PC-3 (cell line): ENCODE data around the gene OGFRL1. TPM values are rescaled to one million over a fixed set of nuclear protein-coding genes. Genes with fewer than 3 reads are reported as not detected.

Experiments used
- ATAC-seq: fragments of 200-7000 bp; cut with Tn5 transposase; 2 replicates; pipeline ENCODE4 v1.9.1; 2020; ENCODE audit warnings: mild to moderate bottlenecking, moderate library complexity
- BruUV-seq: library from RNA; stranded (reverse); fragments of 400-500 nt; replicated peaks from 2 replicates; lab custom pipeline; 2021; lab: Mats Ljungman, UMichigan
- CTCF ChIA-PET: fragments of 300-600 bp; sonication (Branson Sonifier 250); formaldehyde crosslinking; loops from one replicate; lab custom pipeline; 2022; ENCODE audit warnings: antibody characterized with exemption; lab: Charles Lee
- POLR2A ChIA-PET: fragments of 300-600 bp; sonication (Branson Sonifier 250); formaldehyde crosslinking; loops from one replicate; lab custom pipeline; 2022; ENCODE audit warnings: antibody characterized with exemption; ENCODE audit not compliant: unreplicated experiment; lab: Charles Lee
- DNase-seq: peaks from one replicate; pipeline ENCODE4 v3.0.0-alpha.2; 2015
- H2AFZ ChIP-seq: fragments of 300-600 bp; sonication (generic); 2 replicates; pipeline ENCODE4 v1.6.0; 2016; ENCODE audit warnings: antibody characterized with exemption, low read length
- H3F3A ChIP-seq: fragments of 300-600 bp; sonication (generic); one replicate; pipeline ENCODE4 v1.6.0; 2017; ENCODE audit warnings: antibody characterized with exemption, low read length, control low read depth, mild to moderate bottlenecking; ENCODE audit not compliant: unreplicated experiment
- H3K27ac ChIP-seq: fragments of 300-600 bp; sonication (generic); 2 replicates; pipeline ENCODE4 v1.5.1; 2016; ENCODE audit warnings: mild to moderate bottlenecking, low read length
- H3K27me3 ChIP-seq: fragments of 300-600 bp; sonication (generic); 2 replicates; pipeline ENCODE4 v1.6.1; 2016; ENCODE audit warnings: low read length, mixed read lengths
- H3K36me3 ChIP-seq: fragments of 300-600 bp; sonication (generic); 2 replicates; pipeline ENCODE4 v1.6.1; 2016; ENCODE audit warnings: low read depth, mixed run types, low read length, mixed read lengths
- H3K4me1 ChIP-seq: fragments of 300-600 bp; sonication (generic); 2 replicates; pipeline ENCODE4 v1.5.1; 2016; ENCODE audit warnings: low read length; ENCODE audit not compliant: insufficient read depth
- H3K4me2 ChIP-seq: fragments of 300-600 bp; sonication (generic); 2 replicates; pipeline ENCODE4 v1.6.0; 2016; ENCODE audit warnings: low read length
- H3K4me3 ChIP-seq: fragments of 300-600 bp; sonication (generic); 2 replicates; pipeline ENCODE4 v1.5.1; 2016; ENCODE audit warnings: mild to moderate bottlenecking, low read length, mixed read lengths
- H3K79me2 ChIP-seq: fragments of 300-600 bp; sonication (generic); 2 replicates; pipeline ENCODE4 v1.6.1; 2017; ENCODE audit warnings: low read length, mixed read lengths
- H3K9ac ChIP-seq: fragments of 300-600 bp; sonication (generic); 2 replicates; pipeline ENCODE4 v1.6.0; 2016; ENCODE audit warnings: mild to moderate bottlenecking, low read length
- H3K9me2 ChIP-seq: fragments of 300-600 bp; sonication (generic); replicated peaks from 2 replicates; pipeline ENCODE4 v1.6.1; 2016; ENCODE audit warnings: mixed run types, low read length, mixed read lengths
- H3K9me3 ChIP-seq: fragments of 300-600 bp; sonication (generic); 2 replicates; pipeline ENCODE4 v1.6.1; 2016; ENCODE audit warnings: low read length, mixed read lengths
- H4K20me1 ChIP-seq: fragments of 300-600 bp; sonication (generic); 2 replicates; pipeline ENCODE4 v1.6.1; 2016; ENCODE audit warnings: low read length, mixed read lengths
- CTCF ChIP-seq: fragments of 300-600 bp; sonication (generic); conservative IDR thresholded peaks from 2 replicates; pipeline ENCODE4 v1.5.1; 2017; ENCODE audit warnings: antibody characterized with exemption, low read depth, mild to moderate bottlenecking, low read length
- EZH2 ChIP-seq: fragments of 300-600 bp; sonication (generic); IDR thresholded peaks from one replicate; pipeline ENCODE4 v1.6.1; 2017; ENCODE audit warnings: antibody characterized with exemption, mild to moderate bottlenecking, low read length; ENCODE audit not compliant: unreplicated experiment
- EZH2phosphoT487 ChIP-seq: fragments of 300-600 bp; sonication (generic); IDR thresholded peaks from 2 replicates; pipeline ENCODE4 v1.6.1; 2018; ENCODE audit warnings: mild to moderate bottlenecking, antibody characterized with exemption, low read length, borderline replicate concordance
- intact Hi-C: fragments of 100-400 bp; cut with micrococcal nuclease; formaldehyde crosslinking; loops from 2 replicates; pipeline ENCODE4 v1.9.0; 2023
- total RNA-seq: library from RNA; depleted of rRNA; stranded (reverse); fragments of >200 nt; gene quantifications from 2 replicates; pipeline ENCODE4 v1.2.3, GENCODE V29; 2014

Gene OGFRL1
- total RNA-seq, 1 experiment from 2014 or later, result 5.2 TPM

- no peak overlapping the region for H3K4me3 ChIP-seq
- TF ChIP-seq CTCF (no peak), EZH2phosphoT487 (no peak), EZH2 (no peak)
- DNase-seq, result no peak
- ATAC-seq, result no peak
- CTCF ChIA-PET, result no interaction called here
- no peak overlapping the region for H2AFZ ChIP-seq
- POLR2A ChIA-PET, result no interaction called here
- no peaks in the 10 kb centered on the region for H3K36me3 ChIP-seq
- H3K9ac ChIP-seq, result no peak overlapping the region
- no peaks in the 10 kb centered on the region for H3K9me2 ChIP-seq
- H3K79me2 ChIP-seq, result no peaks in the 10 kb centered on the region
- H3K27ac ChIP-seq, result no peak overlapping the region
- no peak overlapping the region for H3K4me2 ChIP-seq
- H3K4me1 ChIP-seq, result peaks cover 23% of the 10 kb centered on the region
- H3K9me3 ChIP-seq, result no peaks in the 10 kb centered on the region
- H3K27me3 ChIP-seq, result no peaks in the 10 kb centered on the region
- no peaks in the 10 kb centered on the region for H4K20me1 ChIP-seq
- BruUV-seq, result no TSS peak
- intact Hi-C loops, result no loop called here
- no peaks in the 10 kb centered on the region for H3F3A ChIP-seq
These were observed 35.7 kb upstream of the OGFRL1 start for GRCh38 chr6:71252960-71253359.

DNA sequence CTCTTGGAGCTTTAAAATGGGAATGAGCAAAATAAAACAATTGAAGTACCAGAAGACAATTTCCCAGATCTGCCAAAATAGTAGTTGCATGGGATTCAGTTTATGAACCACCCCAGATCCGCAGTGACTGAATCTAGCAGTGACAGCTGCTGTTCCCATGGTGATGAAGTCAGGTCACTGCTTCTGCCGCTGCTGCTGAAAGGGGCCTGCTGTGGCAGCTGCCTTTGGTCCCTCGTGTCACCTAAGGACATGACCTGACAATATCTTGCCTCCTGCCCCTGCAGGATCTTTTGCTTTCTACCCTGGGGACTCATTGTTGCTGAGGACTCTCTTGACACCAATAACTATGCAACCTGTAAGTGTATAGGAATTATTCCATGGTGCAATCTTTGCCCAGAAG lies 34.3 kb upstream of the OGFRL1 start:
- BruUV-seq, result no TSS peak

More for the DNA sequence above, 34.3 kb upstream of the OGFRL1 start:
- DNase-seq (no peak), ATAC-seq (no peak)
- no peak overlapping the region for H3K4me2 ChIP-seq
- no peaks in the 10 kb centered on the region for H3K79me2 ChIP-seq
- no peak overlapping the region for H3K9ac ChIP-seq
- H4K20me1 ChIP-seq, result no peaks in the 10 kb centered on the region
- H3K9me3 ChIP-seq, result no peaks in the 10 kb centered on the region
- H3K9me2 ChIP-seq, result no peaks in the 10 kb centered on the region
- no peak overlapping the region for H3K4me3 ChIP-seq
- POLR2A ChIA-PET, result no interaction called here
- TF ChIP-seq EZH2phosphoT487 (no peak), CTCF (no peak), EZH2 (no peak)
- H3K36me3 ChIP-seq, result no peaks in the 10 kb centered on the region
- H3K4me1 ChIP-seq, result peaks cover 11% of the 10 kb centered on the region; the same call in 1 of the 2 replicates
- intact Hi-C loops, result no loop called here
- H3K27ac ChIP-seq, result no peak overlapping the region
- no peaks in the 10 kb centered on the region for H3F3A ChIP-seq
- H3K27me3 ChIP-seq, result no peaks in the 10 kb centered on the region
- CTCF ChIA-PET, result no interaction called here
- no peak overlapping the region for H2AFZ ChIP-seq
